ENCODE measurements around the gene HSP90B1.

Gene HSP90B1

DNA sequence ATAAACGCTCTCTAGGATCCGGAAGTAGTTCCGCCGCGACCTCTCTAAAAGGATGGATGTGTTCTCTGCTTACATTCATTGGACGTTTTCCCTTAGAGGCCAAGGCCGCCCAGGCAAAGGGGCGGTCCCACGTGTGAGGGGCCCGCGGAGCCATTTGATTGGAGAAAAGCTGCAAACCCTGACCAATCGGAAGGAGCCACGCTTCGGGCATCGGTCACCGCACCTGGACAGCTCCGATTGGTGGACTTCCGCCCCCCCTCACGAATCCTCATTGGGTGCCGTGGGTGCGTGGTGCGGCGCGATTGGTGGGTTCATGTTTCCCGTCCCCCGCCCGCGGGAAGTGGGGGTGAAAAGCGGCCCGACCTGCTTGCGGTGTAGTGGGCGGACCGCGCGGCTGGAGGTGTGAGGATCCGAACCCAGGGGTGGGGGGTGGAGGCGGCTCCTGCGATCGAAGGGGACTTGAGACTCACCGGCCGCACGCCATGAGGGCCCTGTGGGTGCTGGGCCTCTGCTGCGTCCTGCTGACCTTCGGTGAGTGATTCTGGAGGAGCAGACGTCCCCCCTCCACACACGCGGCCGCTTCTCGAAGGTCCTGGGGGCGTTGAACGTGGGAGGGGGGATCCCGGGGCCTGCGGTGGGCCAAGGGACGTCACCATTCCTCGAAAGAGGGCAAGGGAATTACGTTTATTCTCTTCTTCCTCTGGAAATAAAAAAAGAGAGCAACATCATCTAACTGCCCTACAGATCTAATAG is at the start of gene HSP90B1:
HSP90B1 (plus strand) TSS at position 377 of the 753 bp plus-strand sequence; CDS start at position 483, 106 bp downstream.
- DNase-seq (ENCODE audit: low read depth in 3 of 3), result peak; percentile 95 to 100 (median 99)

DNA sequence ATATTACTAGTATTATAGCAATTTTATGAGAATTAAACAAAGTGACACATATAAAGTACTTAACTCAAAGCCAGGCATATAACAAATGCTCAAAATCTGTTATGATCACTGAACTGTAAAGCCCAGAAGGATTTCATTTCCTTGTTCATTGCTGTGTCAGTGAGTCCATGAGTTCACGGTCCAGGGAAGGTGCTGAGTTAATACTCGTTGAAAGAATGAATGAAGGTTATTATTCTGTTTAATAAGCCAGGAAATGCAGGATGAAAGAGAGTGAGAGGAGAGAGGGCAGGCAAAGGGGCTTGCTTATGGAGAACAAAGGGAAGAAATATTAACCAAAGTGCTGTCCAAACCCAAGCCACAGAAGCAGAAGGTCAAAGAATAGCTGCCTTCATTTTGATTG is 48.9 kb upstream of the HSP90B1 start:
- no peak for DNase-seq (ENCODE audit: low read depth in 3 of 3)

DNA sequence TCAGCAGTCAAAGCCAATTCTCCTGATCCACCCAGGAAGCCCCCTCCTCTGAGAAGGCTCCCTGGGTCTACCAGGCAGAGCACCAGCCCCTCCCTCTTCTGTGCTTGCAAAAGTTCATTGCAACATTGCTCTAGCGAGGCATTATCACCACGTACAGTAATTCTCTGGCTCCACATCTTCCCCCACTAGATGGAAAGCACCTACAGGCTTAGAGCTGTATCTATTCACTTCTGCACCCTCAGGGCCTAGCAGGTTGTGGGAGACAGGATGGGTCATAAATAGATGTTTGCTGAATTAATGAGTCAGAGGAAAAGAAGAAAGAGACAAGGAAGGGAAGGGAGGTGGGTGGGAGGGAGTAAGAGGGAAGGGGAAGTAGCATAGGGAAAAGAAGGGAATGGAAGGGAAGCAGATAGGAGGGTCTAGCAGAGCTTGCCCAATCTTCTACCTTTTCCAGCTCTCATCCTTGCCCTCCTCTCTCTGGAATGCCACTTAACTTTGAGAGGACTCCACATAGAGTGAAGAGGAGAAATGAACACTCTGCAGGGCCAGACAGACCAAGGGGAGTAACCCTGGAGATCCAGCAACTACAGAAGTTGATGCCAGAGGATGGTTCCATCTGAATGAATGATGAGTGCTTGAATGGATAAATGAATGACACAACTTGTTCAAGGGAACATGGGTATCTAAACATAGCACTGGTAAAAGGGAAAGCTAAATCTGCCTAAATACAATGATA is 47.2 kb upstream of the HSP90B1 start:
- DNase-seq (ENCODE audit: low read depth in 3 of 3), result no peak

DNA sequence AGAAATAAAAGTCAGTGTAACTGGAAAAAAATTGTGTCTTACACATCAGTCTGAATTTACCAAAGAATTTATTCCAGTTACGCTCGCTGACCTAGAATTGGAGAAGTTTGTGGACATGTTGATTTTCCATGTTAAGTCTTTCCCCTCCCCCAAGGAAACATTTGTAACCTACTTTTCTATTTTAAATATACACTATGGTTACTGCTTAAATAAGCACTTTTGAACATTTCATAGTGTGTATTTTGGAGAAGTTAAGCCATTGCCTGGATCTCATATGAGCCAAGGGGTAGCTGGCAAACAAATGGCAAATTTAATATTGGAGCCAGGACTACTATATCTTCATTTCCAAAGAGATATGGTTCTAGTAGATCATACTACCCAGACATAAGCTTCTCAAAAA is 46.3 kb upstream of the HSP90B1 start:
- DNase-seq (ENCODE audit: low read depth in 3 of 3), result no peak

DNA sequence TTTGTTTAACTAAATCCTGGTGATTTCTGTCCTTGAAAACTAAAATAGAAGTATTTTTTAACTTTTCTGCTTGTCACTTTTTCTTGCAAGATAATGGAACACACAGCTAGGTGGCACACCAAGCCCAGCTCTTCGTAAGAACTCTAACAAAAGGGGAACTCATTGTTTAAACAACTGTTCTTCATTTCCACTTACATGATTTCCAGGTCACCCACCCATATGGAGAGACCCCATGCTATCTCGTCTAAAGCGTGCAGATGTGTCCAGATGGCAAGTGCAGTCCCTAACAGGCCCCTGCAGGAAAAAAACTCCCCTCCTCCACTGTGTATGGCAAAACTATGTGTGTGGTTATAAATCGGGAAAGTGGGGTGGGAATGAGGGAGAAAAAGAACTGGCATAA is 45.9 kb upstream of the HSP90B1 start:
- peak in 1 of 3 experiments; percentile 14 for DNase-seq (ENCODE audit: low read depth in 3 of 3)

DNA sequence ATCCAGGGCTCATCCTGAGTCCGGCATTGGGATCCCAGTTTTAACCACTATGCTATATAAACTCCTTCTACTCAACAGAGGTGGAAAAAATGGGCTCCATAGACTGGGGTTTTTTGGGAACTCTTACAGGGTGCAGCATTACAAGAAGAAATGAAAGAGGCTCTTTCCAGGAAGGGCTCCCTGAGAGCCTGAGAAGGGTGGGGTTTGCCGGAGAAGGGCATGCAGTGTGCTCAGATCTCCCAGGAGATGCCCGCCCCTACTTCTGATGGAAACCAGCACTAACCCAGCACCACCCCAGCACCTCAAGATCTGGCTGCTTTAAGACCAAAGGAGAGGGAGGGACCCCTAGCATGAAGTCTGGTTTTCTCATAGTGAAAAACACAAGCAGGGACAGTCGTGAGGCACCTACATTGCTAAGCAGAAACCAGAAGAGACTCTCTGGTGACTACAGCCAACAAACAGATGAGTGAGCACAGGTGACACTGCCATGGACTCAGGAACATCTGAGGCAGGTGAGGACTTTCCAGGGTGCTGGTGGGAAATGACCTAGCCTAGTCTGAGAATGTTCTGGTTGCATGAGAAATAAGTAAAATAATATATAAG is 43.9 kb upstream of the HSP90B1 start:
- no peak for DNase-seq (ENCODE audit: low read depth in 3 of 3)

DNA sequence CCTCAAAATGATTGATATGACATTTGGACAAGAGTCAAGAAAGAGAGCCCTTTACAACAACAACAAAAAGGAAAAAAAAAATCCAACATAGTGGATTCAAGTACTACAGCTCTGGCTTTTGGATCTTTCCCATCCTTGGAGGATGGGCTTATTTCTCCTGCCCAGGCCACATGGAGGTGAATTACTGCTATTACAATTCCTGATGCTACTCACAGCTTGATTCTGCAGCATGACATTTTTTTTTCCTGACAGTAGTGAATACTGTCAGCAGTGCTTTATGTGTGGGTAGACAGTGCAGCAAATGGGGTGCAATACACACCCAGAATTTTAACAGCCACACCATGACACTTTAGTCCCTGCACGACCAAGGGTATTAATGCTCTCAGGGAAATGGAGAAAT is 42.5 kb upstream of the HSP90B1 start:
- DNase-seq (ENCODE audit: low read depth in 3 of 3), result no peak

DNA sequence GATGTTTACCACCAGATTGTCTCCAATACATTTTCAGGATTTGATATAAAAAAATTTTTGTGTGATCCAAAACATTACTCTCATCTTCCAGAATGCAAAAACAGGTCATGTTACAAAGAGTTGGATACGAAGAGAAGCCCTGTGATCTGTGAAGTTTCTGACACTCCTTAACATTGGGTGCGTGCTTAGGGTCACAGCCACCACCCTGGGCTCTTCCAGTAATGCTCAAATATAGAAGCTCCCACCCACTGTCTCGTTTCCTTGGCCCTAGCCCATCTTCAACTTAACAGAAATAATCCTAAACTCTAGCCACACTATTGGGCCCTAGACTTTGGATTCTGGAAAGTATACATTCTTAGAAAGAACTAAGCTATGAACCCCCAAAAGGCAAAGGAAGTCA is 32.9 kb upstream of the HSP90B1 start:
- DNase-seq (ENCODE audit: low read depth in 3 of 3), result no peak

DNA sequence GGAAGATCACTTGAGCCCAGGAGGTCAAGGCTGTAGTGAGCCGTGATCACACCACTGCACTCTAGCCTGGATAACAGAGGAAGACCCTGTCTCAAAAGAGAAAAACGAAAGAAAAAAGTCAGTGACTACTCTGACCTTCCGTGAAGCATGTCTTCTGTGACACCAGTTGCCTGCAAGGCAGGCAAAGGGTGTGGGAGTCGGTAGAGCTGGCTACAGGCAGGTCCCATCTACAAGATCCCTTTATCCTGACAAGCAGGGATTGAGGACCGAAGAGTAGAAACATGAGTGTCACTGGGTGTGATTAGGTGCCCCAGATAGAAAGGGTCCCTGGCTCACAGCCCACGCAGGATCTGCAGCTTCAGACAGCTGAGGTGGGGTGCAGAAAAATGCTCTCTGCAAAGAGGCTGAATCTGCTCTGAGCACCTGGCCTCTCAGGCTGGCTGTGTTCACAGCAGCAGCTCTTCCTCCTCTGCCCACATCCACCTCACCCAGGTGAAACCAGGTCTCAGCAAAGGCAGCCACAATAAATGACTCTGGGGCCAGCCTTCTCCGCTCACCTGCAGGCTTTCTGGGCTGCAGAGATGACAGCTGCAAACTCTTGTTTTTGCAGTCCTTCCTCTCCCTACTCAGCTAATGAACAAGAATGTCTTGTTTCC is 28.6 kb upstream of the HSP90B1 start:
- no peak for DNase-seq (ENCODE audit: low read depth in 3 of 3)

DNA sequence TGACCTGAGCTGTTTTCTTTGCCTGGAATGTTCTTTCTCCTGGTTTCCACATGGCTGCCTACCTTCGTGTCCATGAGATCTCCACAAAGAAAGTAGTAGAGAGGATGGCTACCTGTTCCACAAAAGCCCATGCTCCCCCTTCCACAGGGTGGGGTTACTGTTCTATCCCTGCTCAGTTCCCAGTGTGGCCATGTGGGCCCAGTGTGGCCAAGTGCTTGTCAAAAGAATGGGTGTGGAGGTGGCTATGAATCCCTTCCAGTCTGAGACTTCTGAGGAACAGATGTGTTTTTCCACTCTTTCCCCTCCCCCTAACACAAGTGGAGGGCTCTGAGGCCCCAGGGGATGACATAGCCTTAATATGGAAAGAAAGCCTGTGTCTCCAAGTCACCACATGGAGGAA is 26.2 kb upstream of the HSP90B1 start:
- no peak for DNase-seq (ENCODE audit: low read depth in 3 of 3)

DNA sequence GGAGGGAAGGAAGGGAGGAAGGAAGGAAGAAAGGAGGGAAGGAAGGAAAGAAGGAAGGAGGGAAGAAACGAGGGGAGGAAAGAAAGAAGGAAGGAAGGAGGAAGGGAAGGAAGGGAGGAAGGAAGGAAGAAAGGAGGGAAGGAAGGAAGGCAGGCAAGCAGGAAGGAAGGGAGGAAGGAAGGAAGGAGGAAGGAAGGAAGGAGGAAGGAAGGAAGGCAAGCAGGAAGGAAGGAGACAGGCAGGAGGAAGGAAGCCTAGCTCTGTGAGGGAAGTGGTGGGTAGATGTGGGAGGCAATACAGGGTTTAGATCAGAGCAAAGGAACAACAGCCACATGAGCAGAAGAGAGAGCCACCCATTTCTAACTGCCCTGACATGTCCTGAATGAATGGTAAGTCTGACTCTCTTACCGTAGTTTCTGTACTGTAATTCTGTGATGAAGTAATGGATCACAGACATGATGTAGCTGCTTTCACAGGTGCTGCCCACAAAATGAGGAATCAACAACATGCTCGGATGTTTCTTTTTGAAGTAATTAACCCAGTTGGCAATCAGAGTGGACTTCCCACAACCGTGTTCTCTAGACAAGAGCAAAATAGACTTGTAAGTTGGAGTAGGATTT is 24.4 kb upstream of the HSP90B1 start:
- DNase-seq (ENCODE audit: low read depth in 3 of 3), result no peak

DNA sequence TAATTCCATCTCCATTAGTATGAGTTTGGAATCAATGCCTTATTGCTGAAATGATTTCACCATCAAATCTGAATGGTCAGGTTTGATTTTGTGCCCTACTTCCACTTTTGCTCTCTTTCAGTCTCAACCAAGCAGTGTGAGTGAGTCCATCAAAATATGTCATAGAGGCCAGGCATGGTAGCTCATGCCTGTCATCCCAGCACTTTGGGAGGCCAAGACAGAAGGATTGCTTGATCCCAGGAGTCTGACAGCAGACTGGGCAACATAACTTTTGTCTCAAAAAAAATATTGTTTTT is 22.0 kb upstream of the HSP90B1 start:
- DNase-seq (ENCODE audit: low read depth in 3 of 3), result no peak

DNA sequence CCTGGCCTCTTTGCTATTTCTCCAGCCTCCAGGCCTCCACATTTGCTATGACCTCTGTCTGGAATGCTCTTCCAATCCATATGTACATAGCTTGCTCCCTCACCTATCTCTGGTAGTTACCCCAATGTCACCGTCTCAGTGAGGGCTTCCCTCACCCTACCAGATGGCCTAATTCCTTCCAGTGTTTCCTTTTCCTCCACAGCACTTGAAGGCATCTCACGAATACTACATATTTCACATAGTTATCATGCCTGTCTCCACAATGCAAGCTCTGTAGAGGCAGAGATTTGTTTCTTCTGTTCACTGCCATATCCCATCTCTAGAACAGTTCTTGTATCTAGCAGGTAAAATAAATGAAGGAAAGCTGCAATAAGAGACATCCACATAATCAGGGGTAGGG is 21.3 kb upstream of the HSP90B1 start:
- DNase-seq (ENCODE audit: low read depth in 3 of 3), result no peak

DNA sequence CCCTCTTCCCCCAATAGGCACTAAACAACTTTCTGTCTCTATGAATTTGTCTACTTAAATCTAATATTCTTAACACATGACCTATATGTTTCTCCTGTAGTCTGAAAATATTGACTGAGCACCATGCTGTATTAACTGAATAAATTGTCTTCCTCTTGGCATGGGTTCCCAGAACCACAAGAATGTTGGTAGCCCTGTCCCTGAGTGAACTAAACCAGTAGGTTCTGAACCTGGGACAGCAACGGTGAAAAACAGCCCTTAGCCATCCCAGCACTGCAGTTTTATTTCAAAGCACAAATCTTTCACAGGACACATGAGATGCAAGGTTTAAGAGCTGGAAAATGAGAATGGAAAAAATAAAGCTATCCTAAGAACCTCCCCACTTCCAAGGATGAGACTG is 20.4 kb upstream of the HSP90B1 start:
- DNase-seq (ENCODE audit: low read depth in 3 of 3), result no peak

DNA sequence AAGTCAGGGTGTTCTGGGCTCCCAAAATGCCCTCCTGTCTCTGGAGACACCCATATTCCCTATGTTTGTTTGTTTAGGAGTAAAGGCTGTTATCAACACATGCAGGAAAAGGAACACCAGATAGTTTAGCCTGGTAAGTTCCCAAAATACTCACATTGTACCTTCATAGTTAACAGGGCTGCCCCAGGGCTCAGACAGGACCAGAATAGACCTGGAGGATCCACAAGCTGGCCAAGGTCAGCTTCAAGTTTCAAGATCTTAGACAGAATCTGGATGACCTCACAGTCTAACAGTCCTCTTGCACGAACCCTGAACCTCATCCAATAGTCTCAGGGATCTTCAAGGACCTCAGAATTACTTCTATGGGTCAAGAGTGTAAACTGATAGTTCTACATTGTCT is 18.1 kb upstream of the HSP90B1 start:
- DNase-seq (ENCODE audit: low read depth in 3 of 3), result no peak

DNA sequence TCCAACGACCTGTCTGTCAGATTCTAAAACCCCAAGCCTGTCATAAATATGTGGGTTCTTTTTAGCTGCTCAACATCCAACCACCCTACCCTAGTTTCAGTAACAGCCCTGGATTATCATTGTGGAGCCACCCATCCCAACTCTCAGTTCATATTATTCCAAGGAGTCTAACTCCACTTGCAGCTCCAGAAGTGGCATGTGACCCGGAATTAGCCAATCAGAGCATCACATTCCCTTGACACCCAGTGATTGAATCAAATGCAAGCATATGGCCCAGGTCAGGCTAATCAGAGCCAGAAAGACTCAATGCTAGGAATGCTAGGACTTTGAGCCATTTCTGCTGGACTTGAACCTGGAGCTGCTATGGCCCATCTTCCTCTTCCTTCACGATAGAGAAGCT is 17.1 kb upstream of the HSP90B1 start:
- DNase-seq (ENCODE audit: low read depth in 3 of 3), result no peak

DNA sequence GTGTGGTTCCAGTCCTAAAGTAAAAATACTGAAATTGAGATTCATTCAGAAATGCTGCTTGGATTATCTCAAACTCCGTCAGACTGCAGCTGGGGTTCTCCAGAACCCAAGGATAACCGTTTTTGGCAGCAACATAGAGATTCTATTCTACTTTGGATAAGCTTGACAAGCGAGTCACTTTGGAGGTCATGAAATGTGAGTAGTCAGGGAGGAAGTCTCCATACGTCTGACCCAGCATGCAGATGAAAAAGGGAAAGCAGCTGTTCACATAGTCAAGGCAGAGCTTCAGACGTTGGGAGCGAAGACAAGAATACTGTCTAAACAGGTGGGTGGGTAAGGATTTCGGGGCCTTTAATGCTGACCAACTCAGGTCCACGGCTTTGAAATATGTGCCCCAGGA is 14.9 kb upstream of the HSP90B1 start:
- DNase-seq (ENCODE audit: low read depth in 3 of 3), result no peak

DNA sequence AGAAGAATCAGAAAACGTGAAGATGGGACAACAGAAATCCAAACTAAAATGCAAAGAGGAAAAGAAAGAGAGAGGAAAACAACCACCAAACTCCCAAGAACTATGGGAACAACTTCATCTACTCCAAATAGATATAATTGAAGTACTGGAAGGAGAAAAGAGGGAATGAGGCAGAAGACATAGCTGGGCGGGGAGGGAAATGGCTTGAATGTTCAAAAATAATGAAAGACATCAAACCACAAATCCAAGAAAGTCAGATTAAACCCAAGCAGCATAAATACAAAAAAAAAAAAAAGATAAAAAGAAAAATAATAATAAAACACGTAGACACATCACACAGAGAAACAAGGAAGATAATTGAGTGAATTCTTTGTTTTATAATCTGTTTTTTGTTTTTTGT is 12.3 kb upstream of the HSP90B1 start:
- no peak for DNase-seq (ENCODE audit: low read depth in 3 of 3)

DNA sequence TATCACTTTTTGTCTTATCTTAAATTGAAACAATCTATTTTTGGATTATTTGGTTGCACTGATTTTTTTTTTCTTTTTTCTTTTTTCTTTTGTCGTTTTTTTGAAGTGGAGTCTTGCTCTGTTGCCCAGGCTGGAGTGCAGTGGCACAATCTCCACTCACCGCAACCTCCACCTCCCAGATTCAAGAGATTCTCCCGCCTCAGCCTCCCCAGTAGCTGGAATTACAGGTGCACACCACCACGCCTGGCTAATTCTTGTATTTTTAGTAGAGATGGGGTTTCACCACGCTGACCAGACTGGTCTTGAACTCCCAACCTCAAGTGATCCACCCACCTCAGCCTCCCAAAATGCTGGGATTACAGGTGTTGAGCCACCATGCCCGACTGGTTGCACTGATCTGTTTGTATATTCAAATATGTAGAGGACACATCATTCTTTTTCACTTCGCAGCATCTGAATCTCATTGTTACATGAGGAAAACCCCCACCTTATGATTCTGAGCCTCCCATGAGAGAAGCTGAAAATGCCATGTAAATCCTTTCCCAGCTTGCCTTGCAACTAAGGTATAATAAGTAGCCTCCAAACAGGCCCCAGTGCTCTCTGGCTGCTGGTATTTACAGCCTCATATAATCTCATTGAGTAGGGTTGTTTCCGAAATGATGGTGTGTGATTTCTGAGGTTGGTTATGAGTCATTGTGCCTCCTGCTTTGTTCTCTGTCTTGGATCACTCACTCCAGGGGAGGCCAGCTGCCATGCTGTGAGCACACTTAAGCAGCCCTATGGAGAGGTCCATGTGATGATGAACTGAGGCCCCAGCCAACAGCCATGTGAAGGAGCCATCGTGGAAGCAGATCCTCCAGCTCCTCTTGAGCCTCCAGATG is 5.2 kb upstream of the HSP90B1 start:
- DNase-seq (ENCODE audit: low read depth in 3 of 3), result no peak

DNA sequence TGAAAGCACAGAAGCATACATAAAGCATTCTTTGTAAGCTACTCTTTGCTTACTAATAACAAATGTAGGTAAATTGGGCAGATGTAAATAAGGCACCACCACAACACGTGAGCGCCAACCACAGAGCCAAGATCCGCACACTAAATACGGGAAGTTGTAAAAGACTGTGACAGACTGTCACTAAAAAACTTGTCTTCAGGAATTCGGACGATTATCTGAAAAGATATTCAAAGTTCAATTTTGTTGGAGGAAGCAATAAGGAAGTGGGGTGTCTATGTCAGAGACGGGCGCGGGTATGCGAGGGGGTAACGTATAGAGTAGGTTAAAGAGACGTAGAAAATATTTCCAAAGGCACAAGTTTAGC is 1.5 kb upstream of the HSP90B1 start:
- DNase-seq (ENCODE audit: low read depth in 3 of 3), result peak in 1 of 3 experiments; percentile 2

DNA sequence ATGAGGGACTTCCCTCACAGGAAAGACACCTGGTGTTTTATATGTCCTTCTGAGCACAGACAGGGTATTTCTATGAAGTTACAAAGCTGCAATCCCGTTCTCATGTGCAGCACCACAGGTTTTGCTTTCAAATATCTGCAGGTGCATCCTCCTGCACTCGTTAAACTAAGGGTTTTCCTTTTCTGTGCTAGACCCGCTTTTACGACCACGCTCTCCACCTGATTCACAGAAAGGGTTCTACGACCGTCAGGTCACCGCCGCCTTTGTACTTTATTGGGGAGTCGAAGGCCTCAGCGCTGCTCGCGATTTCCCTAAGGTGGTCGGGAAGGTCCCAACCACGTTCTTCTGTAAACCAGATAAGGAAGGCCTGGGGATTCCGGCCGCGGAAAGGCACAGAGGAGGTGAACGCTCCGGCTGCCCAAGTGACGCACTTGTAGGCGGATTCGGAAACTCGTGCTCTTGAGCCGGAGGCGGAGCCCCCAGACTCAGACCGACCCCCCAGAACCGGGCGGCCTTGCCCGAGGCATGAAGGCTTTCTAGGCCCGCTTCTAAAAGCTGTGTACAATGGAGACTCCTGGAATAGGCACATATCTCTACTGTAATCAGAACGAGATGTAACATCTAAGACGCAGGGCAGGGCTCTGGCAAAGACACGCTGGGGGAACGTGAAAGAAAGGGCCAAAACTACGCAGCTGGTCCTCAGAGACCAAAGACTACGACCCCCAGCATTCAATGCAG is 995 bp upstream of the HSP90B1 start:
- DNase-seq (ENCODE audit: low read depth in 3 of 3), result peak; percentile 56 to 74 (median 63)
